ENCODE measurements around the gene C1orf115.
"Not testable (repeated sequence)": the region's sequence is repeated elsewhere in the genome, so short reads cannot be mapped to it uniquely, and the experiment has no call there.

Gene C1orf115

DNA sequence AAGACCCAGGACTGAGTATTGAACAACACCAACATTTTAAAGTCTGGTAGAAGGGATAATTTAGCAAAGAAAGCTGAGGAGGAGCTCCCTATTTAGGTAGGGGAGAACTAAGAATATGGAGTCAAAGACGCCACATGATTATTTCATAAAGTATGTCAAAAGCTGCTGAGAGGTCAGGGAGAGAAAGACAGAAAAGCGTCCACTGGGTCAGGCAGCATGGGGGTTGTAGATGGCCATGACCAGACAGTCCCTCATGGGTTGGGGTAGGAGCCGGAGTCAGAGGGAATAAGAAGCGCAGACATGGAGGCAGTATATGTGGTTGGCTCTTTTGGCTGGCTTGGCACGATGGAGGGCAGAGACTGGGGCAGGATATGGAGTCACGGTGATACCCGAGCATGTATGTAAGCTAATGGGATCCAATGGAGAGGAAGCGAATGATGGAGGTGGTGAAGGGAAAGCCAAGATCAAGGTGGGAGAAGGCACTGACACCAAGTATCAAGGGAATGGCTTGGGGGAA, 4.8 kb downstream of the C1orf115 start:
- DNase-seq (ENCODE audit: low read depth), result no peak

GRCh38 chr1:220695426-220695825, 5.3 kb downstream of the C1orf115 start:
- DNase-seq (ENCODE audit: low read depth), result no peak

DNA sequence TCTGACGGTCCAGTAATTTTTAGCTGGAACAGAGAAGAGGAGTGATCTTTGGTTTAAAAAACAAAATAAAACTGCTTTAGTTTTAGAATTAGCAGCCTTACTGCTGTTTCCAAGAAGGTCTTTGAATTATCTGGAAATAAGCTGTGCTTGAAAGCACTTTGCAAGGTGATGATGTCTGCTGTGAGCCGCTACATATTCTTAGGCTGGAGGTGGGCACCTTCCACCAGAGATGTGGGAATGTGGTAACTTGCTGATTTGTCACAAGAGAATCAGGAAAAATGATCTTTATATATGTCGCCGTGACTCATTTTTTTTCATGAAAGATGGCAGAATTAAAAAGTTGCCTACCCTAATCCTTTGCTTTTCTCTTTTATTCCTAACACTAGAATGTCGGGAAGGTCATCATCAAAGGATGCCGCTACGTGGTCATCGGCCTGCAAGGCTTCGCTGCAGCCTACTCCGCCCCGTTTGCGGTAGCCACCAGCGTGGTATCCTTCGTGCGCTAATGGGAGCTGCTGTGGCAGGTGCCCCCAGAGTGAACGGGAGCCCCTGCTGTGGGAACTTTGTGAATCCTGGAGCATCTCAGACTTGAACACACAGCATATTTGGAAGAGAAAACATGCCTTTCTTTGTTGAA, 6.2 kb downstream of the C1orf115 start:
- DNase-seq (ENCODE audit: low read depth), result no peak

- peak; percentile 24 for DNase-seq (ENCODE audit: low read depth)
Measured at GRCh38 chr1:220696863-220697231, 6.7 kb downstream of the C1orf115 start.

- DNase-seq (ENCODE audit: low read depth), result no peak
Measured at GRCh38 chr1:220697326-220697725, 7.2 kb downstream of the C1orf115 start.

- no peak for DNase-seq (ENCODE audit: low read depth)
Measured at GRCh38 chr1:220698607-220699016, 8.4 kb downstream of the C1orf115 start.

GRCh38 chr1:220699044-220699443, 8.9 kb downstream of the C1orf115 start:
- DNase-seq (ENCODE audit: low read depth), result no peak

DNA sequence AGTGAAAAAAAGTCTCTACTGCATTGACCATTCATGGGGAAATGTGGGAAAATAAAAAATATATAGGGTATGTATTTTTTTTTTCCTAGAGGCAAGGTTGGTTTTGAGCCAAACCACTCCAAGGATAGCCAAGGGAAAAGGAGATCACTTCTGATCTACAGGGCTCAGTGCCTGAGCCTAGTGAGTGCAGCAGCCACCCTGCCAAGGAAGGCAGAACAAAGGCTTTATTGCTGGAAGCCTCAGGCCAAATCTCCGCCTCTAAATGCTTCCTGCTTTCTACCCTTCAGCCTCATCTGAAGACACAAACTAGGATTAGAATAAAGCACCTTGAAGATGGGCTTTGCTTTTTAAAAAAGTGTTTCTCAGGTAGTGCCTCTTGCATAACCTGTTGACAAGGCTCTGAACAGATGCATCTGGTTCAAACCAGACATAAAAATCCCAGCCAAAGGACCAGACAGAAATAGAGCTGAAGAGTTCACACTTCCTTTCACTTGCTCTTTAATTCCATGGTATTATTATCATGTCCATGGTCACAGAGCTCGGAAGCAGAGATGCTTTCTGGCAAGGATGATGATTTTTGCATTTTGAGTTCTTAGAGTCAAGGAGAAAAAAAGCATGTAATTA, 10.5 kb downstream of the C1orf115 start:
- DNase-seq (ENCODE audit: low read depth), result no peak

GRCh38 chr1:220701974-220702373, 11.8 kb downstream of the C1orf115 start:
- DNase-seq (ENCODE audit: low read depth), result no peak

DNA sequence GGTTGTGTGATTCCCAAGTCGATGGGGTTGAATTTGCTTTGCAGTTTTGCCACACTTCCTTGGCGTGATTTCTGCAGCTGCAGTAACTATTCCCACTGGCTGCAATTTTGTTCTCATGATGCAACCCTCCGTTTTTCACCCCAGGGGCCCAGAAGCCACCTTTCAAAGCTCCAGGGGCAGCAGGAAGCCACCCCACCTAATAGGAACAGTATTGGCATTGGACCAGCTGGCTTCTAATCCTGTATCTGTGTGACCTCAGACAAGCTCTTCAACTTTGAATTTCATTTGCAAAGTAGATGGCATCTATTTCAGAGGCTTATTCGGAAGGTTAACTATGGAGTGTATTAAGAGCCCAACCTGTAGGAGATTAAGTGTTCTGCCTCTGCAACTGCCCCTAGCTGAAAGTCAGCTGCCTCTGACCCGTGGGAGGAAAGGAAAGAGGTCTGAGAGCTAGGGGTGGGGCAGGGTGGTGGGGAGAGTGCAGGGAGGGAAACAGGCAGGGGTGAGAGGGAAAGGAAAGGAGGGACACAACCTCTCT, 12.6 kb downstream of the C1orf115 start:
- no peak for DNase-seq (ENCODE audit: low read depth)

- no peak for DNase-seq (ENCODE audit: low read depth)
Measured at GRCh38 chr1:220703305-220703704, 13.1 kb downstream of the C1orf115 start.

DNA sequence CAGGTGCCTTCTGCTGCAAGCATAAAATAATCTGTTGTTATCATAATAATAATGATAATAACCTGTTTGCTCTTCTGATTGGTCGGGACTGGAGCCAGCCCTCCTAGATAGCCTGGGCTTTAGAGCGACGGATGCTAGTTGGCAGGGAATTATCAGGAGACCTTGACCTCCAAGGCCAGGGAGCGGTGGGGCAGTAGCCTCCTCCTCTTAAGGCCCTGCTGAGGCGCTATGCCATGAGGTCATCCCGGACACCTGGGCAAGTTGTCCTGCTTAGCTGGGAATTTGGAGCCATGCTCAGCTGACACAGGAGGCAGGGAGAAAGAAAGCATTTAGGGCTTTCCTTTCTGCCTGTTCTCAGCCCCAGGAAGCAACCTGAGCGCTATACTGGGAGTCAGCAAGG, 15.6 kb downstream of the C1orf115 start:
- no peak for DNase-seq (ENCODE audit: low read depth)

- no peak for DNase-seq (ENCODE audit: low read depth)
Measured at GRCh38 chr1:220706480-220706879, 16.3 kb downstream of the C1orf115 start.

GRCh38 chr1:220707160-220707559, 17.0 kb downstream of the C1orf115 start:
- no peak for DNase-seq (ENCODE audit: low read depth)

- DNase-seq (ENCODE audit: low read depth), result no peak
Measured at GRCh38 chr1:220708244-220708643, 18.1 kb downstream of the C1orf115 start.

GRCh38 chr1:220708936-220709801, 19.0 kb downstream of the C1orf115 start:
- no peak for DNase-seq (ENCODE audit: low read depth)

DNA sequence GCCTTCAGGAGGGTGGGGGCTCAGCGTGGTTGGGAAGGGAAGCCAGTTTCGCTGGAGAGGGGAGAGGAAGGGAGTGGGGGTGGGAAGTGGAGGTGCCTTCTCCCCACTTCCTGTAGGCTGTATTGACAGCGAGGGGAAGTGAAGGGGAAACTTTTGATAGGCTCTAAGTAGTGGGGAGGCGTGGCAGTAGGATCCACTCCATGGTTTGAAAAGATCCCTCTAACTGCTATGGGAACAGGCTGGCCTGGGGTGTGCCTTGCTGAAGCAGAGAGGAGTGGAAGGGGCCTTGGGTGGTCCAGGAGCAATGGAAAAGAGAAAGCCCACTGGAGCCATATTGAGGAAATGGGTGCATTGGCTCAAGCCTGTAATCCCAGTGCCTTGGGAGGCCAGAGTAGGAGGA, 20.2 kb downstream of the C1orf115 start:
- no peak for DNase-seq (ENCODE audit: low read depth)

GRCh38 chr1:220711056-220711809, 21.1 kb downstream of the C1orf115 start:
- DNase-seq (ENCODE audit: low read depth), result no peak

DNA sequence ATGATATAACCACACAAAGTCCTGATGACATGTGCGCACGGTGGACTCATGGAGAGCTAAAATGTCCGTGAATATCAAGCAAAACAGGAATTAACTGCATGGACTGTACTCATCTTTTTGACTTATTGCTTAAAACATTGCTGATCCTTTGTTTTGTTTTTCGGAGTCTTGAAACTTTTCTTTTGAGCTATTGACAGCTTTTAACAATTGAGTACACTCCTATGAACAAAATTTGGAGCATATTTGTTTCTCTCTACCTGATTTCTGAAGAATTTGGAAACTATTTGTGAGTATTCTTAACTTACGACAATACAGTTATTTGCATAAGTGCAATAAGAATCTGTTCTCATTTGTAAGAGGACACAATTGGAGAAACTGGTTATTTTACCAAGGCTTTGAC, 25.8 kb downstream of the C1orf115 start:
- DNase-seq (ENCODE audit: low read depth), result not testable (repeated sequence)

DNA sequence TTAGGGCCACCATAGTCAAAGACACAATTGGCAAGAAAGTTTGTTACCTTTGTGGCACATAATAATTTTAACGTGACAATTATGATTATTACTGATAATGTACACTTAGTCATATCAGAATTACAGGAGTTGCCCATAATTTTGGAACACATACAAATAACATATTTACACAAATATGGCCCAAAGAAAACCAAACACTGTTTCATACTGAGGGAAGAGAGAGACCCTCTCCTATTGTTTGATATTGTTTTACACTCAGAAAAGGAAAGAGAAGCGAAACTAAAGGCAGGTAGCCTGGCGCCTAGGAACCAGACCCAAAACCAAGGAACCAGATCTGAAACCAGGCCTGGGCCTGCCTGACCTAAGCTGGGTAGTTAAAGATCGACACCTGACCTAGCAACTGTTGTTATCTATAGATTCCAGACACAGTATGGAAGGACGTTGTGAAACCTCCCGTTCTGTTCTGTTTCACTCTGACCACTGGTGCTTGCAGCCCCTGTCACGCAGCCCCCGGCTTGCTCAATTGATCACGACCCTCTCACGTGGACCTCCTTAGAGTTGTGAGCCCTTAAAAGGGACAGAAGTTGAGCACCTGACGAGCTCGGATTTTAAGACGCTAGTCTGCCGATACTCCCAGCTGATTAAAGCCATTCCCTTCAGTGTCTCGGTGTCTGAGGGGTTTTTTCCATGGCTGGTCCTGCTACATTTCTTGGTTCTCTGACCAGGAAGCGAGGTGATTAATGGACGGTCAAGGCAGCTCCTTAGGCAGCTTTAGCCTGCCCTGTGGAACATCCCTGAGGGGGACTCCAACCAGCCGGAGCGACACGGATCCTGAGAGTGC, 27.9 kb downstream of the C1orf115 start:
- DNase-seq (ENCODE audit: low read depth), result no peak

DNA sequence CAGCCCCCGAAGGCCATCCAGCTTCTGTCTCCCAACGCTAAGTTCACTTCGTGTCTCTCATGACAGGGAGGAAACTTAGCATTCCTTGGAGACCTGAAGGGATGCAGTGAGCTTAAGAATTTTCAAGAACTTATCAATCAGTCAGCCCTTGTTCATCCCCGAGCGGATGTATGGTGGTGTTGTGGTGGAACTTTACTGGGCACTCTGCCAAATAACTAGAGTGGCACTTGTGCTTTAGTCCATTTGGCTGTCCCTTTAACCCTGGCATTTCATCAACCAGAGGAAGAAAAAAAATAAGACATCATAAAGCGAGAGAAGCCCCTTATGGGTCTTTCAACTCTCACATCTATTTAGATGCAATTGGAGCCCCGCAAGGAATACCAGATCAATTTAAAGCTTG, 31.1 kb downstream of the C1orf115 start:
- DNase-seq (ENCODE audit: low read depth), result not testable (repeated sequence)

Measured in iris pigment epithelial cell (primary cell).